NCI-H345 (cell line): ENCODE measurements around the gene SUPT5H.

ENCODE experiments used
- DNase-seq: peaks from one replicate; lab custom pipeline; 2025; lab: John Stamatoyannopoulos, UW

SUPT5H gene

DNA sequence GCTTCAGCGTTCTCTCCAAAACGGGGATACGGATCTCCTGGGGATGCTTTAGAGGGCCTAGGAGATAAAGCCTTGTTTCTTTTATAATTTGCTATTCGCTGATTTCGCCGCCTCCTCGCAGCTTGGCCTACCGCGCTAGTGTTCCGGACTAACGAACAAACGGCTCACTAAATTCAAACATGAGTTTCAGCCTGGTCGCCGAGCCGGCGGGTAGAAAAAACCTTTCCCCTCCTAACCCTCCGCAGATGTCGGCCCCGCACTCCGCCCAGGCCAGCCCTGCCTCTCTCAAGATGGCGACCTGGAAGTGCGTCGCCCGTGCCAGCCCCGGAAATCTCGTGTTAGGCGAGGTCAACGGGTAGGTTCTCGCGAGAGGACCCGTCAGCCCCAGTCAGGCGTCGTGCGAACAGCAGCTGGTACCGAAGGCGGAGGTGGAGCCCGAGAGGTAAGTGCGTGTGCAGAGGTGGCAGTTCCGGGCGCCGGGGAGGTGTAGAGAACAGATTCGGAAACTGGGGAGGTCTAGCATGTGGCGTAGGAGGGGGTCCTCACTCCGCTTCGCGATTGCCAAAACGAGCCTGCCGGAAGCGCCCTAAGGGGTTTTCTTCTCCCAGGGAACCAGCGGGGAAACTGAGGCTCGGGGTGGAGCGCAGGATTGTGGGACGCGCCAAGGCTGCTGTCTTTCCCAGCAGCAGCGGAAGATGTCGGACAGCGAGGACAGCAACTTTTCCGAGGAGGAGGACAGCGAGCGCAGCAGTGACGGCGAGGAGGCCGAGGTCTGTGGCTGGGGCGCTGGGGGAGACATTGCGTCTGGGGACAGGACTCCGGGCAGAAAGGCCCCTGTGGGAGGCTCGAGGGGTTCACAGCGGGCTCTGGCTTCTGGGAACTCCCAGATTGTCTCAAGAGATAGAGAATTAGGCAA lies at the start of gene SUPT5H:
SUPT5H (plus strand) TSS at position 387 of the 916 bp plus-strand sequence; CDS start at position 696, 309 bp downstream.
- peak; percentile 100 for DNase-seq

DNA sequence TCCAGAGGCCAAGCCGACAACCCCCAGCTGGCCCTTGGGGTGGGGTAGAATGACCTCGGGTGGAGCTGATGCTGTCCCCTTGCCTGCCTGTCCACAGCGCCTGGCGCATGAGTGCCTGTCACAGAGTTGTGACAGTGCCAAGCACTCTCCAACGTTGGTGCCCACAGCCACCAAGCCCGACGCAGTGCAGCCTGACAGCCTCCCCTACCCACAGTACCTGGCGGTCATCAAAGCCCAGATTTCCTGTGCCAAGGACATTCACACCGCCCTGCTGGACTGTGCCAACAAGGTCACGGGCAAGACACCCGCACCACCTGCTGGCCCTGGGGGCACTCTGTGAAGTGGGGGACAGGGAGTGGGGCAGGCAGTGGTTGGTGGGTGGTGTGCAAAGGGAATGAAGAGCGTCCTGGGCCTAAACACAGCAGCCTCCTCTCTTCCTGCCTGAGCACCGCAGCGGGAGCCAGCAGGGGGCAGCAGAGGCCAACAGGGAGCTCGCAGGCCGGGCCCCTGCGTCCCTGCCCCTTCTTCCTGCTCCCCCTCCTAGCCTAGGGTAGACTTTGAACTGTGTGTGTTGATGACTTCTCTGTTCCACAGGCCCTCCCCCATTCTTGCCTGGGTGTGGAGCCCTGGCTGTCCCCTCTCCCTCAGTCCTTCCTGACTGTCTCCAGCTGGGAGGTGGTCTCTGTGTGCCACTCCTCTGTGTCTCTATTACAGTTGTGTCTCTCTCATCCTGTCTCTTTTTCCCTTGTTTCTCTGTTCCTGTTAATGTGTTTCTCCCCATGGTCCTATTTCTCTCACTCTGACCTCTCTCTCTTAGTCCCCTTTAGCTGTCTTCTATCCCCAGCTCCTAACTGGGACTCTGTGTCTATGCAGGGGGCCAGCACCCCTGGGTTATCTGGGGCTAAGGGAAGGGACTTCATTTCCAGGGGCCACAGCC lies 47.8 kb upstream of the SUPT5H start:
- peak; percentile 81 for DNase-seq

- no peak for DNase-seq
Observed at GRCh38 chr19:39398297-39398864, 47.0 kb upstream of the SUPT5H start.

DNA sequence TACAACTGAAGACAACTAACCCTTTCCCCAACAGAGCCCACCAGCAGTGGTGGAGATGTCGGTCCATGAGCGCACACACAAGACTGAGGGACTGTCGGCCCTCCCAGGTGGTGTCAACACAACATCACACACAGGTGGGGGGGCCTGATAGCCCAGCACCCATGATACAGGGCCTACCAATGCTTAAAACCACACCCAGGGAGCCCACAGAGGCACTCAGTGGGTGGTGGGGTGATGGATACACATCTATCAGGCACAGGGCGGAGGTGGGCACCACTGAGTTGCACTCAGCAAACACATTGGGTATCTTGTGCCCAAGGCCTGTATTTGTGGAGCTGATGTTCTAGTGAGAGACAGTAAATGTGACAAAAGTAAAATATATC lies 45.7 kb upstream of the SUPT5H start:
- no peak for DNase-seq

GRCh38 chr19:39400061-39400460 lies 45.3 kb upstream of the SUPT5H start:
- DNase-seq = no peak

DNA sequence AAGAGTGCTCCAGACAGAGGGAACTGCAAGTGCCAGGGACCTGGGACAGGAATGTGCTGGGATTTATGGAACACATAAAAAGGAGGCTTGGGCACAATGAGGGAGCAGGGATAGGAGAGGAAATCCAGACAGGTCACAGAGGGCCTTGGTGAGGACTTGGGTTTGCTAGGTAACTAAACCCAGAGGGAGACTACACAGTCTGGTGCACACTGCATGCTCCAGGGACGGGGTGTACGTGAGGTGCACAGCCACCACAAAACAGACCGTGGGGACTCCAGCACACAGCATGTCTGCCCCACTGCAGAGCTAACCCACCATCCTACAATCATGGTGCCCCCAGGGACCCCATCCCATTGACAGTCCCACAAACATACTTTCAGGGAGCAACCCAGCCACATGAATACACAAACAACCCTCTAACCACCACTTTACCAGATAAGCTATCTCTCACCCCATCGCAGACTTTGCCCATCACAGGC lies 44.3 kb upstream of the SUPT5H start:
- no peak for DNase-seq

DNA sequence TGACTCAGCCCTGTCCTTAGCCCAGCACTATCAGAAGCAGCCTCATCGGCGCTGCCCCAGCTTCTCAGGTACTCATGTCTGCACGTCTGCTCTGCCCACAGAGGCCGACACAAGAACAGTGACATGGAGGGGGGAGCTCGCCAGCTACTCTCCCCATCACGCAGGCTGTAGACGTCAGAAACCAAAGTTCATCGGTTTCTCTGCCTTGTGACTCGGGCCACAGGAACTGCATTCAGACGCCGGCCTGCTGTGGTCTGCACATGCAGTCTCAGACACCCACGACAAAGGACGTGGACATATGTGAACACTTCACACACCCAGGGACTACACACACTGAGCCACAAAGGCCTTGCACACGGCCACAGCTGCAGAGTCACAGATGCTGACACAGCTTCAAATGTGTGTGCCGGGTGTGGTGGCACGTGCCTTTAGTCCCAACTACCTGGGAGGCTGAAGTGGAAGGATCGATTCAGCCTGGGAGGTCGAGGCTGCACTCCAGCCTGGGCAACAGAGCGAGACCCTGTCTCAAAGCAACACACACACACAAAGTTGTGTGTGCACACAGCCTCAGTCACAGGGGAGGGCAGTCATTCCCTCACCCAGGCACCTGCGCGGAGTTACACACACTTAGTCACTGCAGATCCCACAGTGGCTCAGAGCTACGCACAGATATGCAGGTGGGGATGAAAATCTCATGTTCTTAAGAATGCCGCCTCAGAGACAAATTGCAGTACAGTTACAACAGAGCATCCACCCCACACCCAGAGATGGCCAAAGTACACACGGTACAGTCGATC lies 43.6 kb upstream of the SUPT5H start:
- no peak for DNase-seq

GRCh38 chr19:39402346-39403300 lies 42.8 kb upstream of the SUPT5H start:
- DNase-seq = peak; percentile 85

DNA sequence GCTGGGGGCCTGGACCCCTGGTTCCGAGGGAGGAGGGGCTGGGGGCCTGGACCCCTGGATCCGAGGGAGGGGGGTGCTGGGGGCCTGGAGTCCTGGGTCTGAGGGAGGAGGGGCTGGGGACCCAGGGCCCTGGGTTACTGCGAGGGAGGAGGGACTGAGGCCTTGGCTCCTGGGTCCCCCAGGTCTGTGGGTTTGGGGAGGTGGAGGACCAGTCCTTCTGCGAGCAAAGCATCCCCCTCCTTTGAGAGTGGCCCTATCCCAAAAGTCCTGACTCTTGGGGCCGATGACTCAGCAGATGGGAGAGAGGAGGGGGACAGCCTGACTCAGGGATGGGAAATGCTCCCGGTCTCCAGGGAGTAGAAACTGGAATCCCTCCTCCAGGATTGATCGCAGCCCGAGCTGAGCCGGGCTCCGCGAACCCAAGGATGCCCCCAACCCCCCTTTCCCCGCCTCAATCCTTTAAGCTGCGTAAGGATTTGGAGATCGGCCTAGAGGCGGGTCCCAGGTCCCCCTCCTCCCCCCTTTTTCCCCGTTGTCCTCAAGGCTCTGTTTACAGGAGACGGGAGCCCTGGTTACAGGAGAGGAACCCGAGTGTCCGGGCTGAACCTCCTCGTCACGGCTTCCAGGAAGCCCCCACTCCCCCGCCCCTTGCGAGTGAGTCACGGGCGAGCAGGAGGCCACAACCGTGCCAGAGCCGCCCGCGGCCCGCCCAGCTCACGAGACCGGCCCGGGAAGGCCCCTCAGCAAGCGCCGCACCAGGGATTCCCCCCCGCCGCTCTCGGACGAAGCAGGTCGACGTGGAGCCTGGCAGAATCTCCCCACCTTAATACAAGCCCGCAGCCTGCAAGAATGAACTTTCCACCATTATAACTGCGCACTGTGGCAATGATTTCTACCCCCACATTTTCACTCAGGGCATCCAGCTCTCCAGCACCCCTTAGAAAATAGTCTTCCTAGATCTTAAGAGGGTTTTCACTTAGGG lies 41.8 kb upstream of the SUPT5H start:
- no peak for DNase-seq

DNA sequence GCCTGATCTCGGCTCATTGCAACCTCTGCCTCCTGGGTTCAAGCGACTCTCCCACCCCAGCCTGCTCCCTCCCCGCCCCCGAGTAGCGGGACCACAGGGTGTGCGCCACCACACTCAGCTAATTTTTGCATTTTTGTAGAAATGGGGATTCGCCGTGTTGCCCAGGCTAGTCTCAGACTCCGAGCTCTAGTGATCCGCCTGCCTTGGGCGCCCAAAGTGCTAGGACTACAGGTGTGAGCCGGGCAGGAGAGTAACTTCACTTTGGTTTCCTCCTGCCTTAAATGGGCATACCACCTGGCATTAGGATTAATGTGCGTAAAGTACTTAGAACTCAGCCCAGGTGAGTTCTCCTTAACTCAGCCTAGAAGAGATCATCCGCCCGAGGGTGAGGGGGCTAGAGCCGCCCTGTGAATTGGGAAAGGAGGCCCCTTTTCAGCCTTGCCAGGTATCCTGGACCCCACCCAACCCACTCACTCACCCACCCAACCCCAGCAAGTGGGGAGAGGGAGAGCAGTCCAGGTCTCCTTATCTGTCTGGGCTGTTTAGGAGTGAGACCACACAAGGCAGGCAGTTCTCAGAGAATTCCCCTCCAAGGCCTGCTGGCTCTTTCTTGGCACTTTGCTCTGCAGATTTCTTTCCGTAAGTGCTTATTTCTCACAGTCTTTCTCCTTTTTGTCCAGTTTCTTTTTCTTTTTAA lies 40.0 kb upstream of the SUPT5H start:
- DNase-seq = no peak

DNA sequence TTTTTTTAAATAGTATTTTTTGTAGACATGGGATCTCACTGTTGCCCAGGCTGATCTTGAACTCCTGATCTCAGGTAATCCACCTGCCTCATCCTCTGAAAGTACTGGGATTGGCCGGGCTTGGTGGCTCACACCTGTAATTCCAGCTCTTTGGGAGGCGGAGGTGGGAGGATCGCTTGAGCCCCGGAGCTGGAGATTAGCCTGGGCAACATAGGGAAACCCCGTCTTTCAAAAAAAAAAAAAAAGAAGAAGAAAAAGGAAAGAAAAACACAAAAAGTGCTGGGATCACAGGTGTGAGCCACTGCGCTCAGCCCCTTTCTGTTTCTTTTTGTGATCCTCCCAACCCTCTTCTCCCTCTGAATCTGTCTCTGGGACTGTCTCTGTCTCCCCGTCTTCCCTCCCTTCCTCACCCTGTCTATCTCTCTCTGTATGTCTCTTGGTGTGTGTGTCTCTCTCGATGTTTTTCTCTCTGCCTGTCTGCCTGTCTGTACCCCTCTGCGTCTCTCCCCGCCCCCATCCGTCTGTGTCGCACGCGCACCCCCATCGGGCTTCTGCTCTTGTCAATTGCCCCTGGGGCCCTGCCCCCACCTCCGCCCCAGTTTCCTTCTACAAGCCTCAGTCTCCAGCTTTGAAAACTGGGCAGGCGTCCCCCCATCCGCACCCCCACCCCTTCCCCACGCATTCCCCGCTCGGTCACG lies 39.3 kb upstream of the SUPT5H start:
- no peak for DNase-seq

DNA sequence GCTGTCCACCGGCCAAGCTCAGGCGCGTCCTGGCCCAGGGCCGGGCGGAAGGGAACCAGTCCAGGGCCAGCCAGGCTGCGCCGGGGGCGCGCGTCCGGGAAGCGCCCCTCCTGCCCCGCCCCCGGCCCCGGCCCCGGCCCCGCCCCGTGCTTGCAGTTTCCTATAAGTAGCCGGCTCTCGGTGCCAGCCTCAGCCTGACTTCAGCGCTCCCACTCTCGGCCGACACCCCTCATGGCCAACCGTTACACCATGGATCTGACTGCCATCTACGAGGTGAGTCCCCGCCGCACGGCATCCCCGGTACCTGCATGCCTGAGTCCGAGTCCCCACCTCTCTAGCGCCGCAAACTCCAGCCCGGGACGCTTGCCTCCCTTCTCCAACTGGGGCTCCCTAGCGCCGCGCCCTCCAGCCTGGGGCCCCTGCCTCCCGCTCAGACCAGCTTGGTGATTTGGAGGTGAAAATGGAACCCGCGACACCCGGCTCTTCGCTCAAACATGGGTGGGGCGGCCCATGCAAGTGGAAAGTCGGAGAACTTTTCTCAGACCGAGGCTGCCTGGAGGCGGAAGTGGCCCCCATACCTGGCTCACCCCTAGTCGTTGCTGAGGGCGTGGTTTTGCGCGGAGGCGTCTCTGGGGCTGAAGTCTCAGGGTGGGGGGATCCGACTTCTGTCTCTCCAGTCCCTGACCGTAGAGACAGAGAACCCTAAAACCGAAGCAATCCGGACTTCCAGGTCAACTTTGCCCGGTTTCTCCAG lies 38.5 kb upstream of the SUPT5H start, which contains the start of gene ZFP36:
ZFP36 (plus strand) TSS at position 192 of the 754 bp plus-strand sequence; CDS start at position 250, 58 bp downstream.
- peak; percentile 91 for DNase-seq

DNA sequence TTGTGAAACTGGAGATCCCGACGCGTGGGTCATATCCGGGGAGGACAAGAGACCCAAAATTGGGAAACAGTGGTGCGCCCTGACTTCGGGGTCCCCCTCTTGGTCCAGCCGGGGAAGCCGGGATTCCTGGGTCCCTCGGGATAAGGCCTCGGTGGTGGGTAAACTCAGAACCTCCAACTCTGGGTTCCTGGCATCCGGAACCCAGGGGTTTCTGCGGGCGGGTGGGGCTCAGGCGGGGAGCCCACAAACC lies 38.0 kb upstream of the SUPT5H start:
- no peak for DNase-seq

DNA sequence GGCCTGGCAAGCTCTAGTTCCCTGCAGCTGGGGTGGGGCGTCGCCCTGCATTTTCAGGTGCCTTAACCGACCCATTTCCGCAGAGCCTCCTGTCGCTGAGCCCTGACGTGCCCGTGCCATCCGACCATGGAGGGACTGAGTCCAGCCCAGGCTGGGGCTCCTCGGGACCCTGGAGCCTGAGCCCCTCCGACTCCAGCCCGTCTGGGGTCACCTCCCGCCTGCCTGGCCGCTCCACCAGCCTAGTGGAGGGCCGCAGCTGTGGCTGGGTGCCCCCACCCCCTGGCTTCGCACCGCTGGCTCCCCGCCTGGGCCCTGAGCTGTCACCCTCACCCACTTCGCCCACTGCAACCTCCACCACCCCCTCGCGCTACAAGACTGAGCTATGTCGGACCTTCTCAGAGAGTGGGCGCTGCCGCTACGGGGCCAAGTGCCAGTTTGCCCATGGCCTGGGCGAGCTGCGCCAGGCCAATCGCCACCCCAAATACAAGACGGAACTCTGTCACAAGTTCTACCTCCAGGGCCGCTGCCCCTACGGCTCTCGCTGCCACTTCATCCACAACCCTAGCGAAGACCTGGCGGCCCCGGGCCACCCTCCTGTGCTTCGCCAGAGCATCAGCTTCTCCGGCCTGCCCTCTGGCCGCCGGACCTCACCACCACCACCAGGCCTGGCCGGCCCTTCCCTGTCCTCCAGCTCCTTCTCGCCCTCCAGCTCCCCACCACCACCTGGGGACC lies 37.6 kb upstream of the SUPT5H start:
- DNase-seq = no peak

GRCh38 chr19:39408392-39409207 lies 36.8 kb upstream of the SUPT5H start:
- DNase-seq = peak; percentile 61
